Measurements from ENCODE around the gene GAN.

The GAN gene

DNA sequence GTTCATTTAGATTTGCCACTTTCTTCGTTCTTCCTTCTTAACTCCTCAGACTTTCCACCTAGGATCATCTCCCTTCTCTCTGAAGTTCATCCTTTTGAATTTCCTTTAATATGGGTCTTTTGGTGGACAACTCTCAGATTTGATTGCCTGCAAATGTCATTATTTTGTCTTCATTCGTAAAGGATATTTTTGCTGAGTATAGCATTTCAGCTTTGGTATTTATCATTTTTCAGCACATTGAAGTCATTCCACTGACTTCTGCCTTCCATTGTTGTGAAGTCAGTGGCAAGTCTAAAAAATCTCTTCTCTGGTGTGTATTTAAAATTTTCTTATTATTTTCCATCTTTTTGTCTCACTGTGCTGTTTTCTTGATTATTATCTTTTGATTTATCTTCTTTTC lies 45.4 kb downstream of the GAN start:
- no peak overlapping the region for H3K27ac ChIP-seq (replicated peaks)

DNA sequence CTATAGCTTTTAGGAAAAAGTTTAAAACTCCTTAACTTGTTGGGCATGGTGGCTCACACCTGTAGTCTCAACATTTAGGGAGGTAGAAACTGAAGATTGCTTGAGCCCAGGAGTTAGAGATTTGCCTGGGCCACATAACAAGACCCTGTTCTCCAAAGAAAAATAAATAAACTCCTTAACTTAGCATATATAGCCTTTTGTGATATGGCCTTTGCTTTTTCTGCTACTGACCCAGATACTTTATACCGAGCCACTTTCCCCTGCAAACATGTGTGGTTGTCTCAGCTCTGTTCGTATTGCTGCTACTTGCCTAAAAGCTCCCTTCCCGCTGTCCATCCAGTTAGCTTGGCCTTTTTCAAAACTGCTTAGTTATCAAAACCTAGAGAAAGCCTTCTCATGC lies 51.0 kb downstream of the GAN start:
- Histone ChIP-seq H3K27me3 (ENCODE audit: insufficient read depth, poor library complexity, severe bottlenecking) (no peaks in the 10 kb centered on the region), H3K4me3 (replicated peaks; ENCODE audit: insufficient read depth, low read length) (no peak overlapping the region), H3K27ac (replicated peaks) (no peak overlapping the region)
- DNase-seq (ENCODE audit: low read depth in 1 of 2, low spot score in 1 of 2): no peak
- TF ChIP-seq GABPA (IDR thresholded peaks at IDR 0.05; ENCODE audit: low read depth) (no peak), POLR2AphosphoS5 (IDR thresholded peaks at IDR 0.05; ENCODE audit: low read depth) (no peak), SPI1 (IDR thresholded peaks at IDR 0.05; ENCODE audit: borderline replicate concordance, low read depth) (no peak)
- TF ChIP-seq, protein P1, sequence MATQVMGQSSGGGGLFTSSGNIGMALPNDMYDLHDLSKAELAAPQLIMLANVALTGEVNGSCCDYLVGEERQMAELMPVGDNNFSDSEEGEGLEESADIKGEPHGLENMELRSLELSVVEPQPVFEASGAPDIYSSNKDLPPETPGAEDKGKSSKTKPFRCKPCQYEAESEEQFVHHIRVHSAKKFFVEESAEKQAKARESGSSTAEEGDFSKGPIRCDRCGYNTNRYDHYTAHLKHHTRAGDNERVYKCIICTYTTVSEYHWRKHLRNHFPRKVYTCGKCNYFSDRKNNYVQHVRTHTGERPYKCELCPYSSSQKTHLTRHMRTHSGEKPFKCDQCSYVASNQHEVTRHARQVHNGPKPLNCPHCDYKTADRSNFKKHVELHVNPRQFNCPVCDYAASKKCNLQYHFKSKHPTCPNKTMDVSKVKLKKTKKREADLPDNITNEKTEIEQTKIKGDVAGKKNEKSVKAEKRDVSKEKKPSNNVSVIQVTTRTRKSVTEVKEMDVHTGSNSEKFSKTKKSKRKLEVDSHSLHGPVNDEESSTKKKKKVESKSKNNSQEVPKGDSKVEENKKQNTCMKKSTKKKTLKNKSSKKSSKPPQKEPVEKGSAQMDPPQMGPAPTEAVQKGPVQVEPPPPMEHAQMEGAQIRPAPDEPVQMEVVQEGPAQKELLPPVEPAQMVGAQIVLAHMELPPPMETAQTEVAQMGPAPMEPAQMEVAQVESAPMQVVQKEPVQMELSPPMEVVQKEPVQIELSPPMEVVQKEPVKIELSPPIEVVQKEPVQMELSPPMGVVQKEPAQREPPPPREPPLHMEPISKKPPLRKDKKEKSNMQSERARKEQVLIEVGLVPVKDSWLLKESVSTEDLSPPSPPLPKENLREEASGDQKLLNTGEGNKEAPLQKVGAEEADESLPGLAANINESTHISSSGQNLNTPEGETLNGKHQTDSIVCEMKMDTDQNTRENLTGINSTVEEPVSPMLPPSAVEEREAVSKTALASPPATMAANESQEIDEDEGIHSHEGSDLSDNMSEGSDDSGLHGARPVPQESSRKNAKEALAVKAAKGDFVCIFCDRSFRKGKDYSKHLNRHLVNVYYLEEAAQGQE (IDR thresholded peaks at IDR 0.05; ENCODE audit: insufficient replicate concordance, low read depth): no peak
- TF ChIP-seq, protein P2, sequence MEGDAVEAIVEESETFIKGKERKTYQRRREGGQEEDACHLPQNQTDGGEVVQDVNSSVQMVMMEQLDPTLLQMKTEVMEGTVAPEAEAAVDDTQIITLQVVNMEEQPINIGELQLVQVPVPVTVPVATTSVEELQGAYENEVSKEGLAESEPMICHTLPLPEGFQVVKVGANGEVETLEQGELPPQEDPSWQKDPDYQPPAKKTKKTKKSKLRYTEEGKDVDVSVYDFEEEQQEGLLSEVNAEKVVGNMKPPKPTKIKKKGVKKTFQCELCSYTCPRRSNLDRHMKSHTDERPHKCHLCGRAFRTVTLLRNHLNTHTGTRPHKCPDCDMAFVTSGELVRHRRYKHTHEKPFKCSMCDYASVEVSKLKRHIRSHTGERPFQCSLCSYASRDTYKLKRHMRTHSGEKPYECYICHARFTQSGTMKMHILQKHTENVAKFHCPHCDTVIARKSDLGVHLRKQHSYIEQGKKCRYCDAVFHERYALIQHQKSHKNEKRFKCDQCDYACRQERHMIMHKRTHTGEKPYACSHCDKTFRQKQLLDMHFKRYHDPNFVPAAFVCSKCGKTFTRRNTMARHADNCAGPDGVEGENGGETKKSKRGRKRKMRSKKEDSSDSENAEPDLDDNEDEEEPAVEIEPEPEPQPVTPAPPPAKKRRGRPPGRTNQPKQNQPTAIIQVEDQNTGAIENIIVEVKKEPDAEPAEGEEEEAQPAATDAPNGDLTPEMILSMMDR (IDR thresholded peaks at IDR 0.05; ENCODE audit: insufficient read depth, low read length): no peak

More for the DNA sequence above, 45.4 kb downstream of the GAN start:
- no peak for DNase-seq (ENCODE audit: low read depth in 1 of 2, low spot score in 1 of 2)
- Histone ChIP-seq H3K4me3 (replicated peaks; ENCODE audit: insufficient read depth, low read length) (no peak overlapping the region), H3K27me3 (ENCODE audit: insufficient read depth, poor library complexity, severe bottlenecking) (no peaks in the 10 kb centered on the region)
- TF ChIP-seq, protein P1 (IDR thresholded peaks at IDR 0.05; ENCODE audit: insufficient replicate concordance, low read depth): no peak

DNA sequence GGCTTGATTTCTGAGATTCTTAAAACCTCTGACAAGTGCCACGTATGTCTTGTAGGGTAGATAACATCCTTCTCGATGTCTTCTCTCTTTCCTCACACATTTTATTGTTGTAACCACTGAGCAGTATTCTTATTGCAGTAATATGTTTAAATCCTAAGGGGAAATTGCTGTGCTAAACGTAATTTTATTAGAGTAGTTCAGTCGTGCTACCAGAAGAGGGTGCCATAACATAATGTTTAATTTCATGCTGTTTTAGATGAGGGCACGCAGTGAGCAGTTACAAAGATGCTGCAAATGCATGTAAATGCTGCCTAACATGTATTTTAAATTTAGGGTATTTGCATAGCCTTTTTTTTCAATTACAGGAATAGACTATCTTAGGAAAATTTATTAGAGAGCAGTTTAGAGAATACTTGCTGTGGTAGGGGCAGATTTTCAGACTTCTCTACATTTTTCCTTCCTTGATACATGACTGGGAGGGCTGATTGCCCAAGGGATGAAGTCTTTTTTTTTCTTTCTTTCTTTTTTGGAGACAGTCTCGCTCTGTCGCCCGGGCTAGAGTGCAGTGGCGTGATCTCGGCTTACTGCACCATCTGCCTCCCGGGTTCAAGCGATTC lies 51.7 kb downstream of the GAN start:
- DNase-seq (ENCODE audit: low read depth in 1 of 2, low spot score in 1 of 2): peak in 1 of 2 experiments; percentile 5
- H3K27me3 ChIP-seq (ENCODE audit: insufficient read depth, poor library complexity, severe bottlenecking): no peaks in the 10 kb centered on the region
- no peak overlapping the region for H3K27ac ChIP-seq (replicated peaks)
- TF ChIP-seq SPI1 (IDR thresholded peaks at IDR 0.05; ENCODE audit: borderline replicate concordance, low read depth) (no peak), GABPA (IDR thresholded peaks at IDR 0.05; ENCODE audit: low read depth) (no peak), POLR2AphosphoS5 (IDR thresholded peaks at IDR 0.05; ENCODE audit: low read depth) (no peak)
- TF ChIP-seq, protein P1 (IDR thresholded peaks at IDR 0.05; ENCODE audit: insufficient replicate concordance, low read depth): no peak
- TF ChIP-seq, protein P2 (IDR thresholded peaks at IDR 0.05; ENCODE audit: insufficient read depth, low read length): peak; percentile 3
- H3K4me3 ChIP-seq (replicated peaks; ENCODE audit: insufficient read depth, low read length): no peak overlapping the region

Measured in HL-60 (cell line).